Measurements from ENCODE around the gene E2F7.
"Not testable (repeated sequence)": the region's sequence is repeated elsewhere in the genome, so short reads cannot be mapped to it uniquely, and the experiment has no call there.

The E2F7 gene, protein sequence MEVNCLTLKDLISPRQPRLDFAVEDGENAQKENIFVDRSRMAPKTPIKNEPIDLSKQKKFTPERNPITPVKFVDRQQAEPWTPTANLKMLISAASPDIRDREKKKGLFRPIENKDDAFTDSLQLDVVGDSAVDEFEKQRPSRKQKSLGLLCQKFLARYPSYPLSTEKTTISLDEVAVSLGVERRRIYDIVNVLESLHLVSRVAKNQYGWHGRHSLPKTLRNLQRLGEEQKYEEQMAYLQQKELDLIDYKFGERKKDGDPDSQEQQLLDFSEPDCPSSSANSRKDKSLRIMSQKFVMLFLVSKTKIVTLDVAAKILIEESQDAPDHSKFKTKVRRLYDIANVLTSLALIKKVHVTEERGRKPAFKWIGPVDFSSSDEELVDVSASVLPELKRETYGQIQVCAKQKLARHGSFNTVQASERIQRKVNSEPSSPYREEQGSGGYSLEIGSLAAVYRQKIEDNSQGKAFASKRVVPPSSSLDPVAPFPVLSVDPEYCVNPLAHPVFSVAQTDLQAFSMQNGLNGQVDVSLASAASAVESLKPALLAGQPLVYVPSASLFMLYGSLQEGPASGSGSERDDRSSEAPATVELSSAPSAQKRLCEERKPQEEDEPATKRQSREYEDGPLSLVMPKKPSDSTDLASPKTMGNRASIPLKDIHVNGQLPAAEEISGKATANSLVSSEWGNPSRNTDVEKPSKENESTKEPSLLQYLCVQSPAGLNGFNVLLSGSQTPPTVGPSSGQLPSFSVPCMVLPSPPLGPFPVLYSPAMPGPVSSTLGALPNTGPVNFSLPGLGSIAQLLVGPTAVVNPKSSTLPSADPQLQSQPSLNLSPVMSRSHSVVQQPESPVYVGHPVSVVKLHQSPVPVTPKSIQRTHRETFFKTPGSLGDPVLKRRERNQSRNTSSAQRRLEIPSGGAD

GRCh38 chr12:77065361-77066204 lies at the start of gene E2F7:
Gene E2F7, minus strand, starts transcription at chr12:77065569. Its CDS starts 934 bp downstream, at chr12:77064635.
- peak; percentile 100 for DNase-seq (ENCODE audit: low spot score)

GRCh38 chr12:77113971-77114370 lies 48.6 kb upstream of the E2F7 start:
- DNase-seq (ENCODE audit: low spot score) = no peak

GRCh38 chr12:77108707-77109106 lies 43.3 kb upstream of the E2F7 start:
- DNase-seq (ENCODE audit: low spot score) = no peak

DNA sequence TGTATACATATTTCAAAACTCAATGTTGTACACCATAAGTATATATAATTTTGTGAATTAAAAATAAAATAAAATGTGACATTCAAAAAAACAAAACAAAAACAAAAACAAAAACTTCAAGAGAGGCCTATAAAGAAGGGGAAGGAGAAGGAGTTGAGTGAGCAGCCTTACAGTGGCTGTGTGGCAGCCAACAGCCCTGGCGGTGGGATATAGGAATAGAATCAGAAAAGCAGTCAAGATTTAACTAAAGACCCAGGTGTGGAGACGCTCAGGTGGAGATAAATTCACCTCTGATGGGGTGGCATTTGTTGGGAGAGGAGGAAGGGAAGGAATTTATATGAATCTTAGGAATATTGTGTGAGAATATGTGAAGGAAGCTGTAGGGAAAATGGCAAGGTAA lies 41.8 kb upstream of the E2F7 start:
- no peak for DNase-seq (ENCODE audit: low spot score)

- no peak for DNase-seq (ENCODE audit: low spot score)
Observed at GRCh38 chr12:77104792-77105191, 39.4 kb upstream of the E2F7 start.

DNA sequence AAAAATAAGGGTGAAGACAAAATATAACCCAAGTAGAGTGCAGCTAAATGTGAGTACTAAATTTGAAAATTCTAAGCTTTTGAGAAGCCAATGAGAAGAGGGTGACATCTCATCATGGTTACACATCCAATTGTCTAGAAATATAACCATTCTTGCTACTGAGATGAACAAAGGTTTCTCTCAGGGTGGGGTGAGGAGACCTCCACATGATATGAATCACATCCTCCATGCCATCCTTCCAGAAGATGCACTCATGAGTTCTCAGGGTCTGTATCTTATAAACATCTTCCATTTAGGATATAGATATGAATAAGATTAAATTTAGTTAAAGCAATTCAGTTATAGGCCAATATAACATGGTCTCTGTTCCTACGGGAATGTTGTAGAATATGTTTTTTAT lies 38.9 kb upstream of the E2F7 start:
- DNase-seq (ENCODE audit: low spot score) = no peak

- DNase-seq (ENCODE audit: low spot score) = no peak
Observed at GRCh38 chr12:77102691-77103090, 37.3 kb upstream of the E2F7 start.

DNA sequence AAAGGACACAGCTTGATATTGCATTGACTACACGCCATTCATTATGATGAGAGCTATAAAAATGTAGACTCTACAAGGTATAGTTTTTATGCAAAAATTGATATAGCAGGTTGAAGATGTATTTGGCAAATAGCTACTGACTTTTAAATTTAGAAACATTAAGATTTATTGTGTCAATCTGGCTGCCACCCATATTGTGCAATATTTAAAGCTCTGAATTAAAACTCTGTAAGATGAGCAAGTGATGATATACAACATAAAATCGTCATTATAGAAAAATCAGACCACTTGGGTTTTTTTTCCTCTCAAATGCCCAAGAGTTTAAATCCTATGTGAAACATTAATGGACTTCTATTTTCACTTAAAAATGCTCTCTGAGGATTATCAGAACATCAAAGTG lies 36.8 kb upstream of the E2F7 start:
- DNase-seq (ENCODE audit: low spot score) = no peak

- DNase-seq (ENCODE audit: low spot score) = no peak
Observed at GRCh38 chr12:77099799-77100198, 34.4 kb upstream of the E2F7 start.

- no peak for DNase-seq (ENCODE audit: low spot score)
Observed at GRCh38 chr12:77097846-77098245, 32.5 kb upstream of the E2F7 start.

DNA sequence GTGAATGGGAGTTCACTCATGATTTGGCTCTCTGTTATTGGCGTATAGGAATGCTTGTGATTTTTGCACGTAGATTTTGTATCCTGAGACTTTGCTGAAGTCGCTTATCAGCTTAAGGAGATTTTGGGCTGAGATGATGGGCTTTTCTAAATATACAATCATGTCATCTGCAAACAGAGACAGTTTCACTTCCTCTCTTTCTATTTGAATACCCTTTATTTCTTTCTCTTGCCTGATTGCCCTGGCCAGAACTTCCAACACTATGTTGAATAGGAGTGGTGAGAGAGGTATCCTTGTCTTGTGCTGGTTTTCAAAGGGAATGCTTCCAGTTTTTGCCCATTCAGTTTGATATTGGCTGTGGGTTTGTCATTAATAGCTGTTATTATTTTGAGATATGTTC lies 26.9 kb upstream of the E2F7 start:
- not testable (repeated sequence) for DNase-seq (ENCODE audit: low spot score)

DNA sequence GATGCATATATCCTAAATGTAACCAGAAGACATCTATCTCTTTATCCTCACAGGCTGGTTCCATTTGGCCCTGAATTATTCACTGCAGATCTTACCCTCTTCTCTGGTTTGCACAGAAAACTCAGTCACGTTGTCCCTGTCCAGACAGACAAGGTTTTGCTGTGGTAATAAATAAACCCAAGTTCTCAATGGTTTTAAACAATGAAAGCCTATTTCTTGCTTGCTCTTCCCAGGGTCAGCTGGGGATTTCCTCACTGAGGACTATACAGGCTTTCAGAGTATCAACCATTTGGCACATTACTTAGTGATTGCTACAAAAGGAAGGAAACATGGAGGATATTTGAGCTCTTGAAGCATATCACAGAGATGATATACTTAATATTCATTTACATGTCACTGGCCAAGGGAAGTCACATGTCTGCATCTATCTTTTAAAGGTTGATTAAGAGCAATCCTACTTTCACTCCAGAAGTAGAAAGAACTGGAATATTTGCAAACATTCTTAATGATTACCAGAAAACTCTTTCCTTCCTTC lies 24.4 kb upstream of the E2F7 start:
- no peak for DNase-seq (ENCODE audit: low spot score)

- no peak for DNase-seq (ENCODE audit: low spot score)
Observed at GRCh38 chr12:77087427-77087826, 22.1 kb upstream of the E2F7 start.

DNA sequence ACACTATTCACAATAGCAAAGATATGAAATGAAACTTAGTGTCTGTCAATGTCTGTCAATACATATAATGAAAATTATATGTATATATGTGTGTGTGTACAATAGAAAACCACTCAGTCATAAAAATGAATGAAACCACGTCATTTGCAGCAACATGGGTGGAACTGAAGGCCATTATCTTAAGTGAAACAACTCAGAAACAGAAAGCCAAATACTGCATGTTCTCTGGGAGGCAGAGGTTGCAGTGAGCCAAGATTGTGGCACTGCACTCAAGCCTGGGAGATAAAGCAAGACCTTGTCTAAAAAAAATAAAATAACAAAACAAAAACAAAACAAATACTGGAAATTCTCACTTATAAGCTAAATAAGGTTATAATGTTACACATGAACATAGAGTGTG lies 16.7 kb upstream of the E2F7 start:
- DNase-seq (ENCODE audit: low spot score) = no peak

DNA sequence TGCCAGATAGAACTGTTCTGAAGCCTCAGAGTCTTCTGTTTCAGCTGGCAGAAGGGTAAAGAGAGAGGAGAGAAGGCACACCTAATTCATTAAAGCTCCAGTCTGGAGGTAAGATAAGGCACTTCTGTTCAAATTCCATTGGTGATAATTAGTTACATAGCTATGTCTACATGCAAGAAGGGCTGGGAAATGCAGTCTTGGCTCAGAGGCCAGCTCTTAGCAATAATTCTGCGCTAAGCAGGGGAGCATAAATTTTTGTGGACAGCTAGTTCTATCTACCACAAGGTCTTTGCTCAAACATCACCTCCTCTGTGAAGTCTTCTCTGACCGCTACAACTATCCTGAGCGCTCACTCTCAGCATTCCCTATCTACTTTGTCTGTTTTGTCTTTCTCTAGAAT lies 14.3 kb upstream of the E2F7 start:
- DNase-seq (ENCODE audit: low spot score) = no peak

GRCh38 chr12:77078231-77078630 lies 12.9 kb upstream of the E2F7 start:
- DNase-seq (ENCODE audit: low spot score) = no peak

- no peak for DNase-seq (ENCODE audit: low spot score)
Observed at GRCh38 chr12:77076886-77077285, 11.5 kb upstream of the E2F7 start.

GRCh38 chr12:77073894-77074293 lies 8.5 kb upstream of the E2F7 start:
- not testable (repeated sequence) for DNase-seq (ENCODE audit: low spot score)

DNA sequence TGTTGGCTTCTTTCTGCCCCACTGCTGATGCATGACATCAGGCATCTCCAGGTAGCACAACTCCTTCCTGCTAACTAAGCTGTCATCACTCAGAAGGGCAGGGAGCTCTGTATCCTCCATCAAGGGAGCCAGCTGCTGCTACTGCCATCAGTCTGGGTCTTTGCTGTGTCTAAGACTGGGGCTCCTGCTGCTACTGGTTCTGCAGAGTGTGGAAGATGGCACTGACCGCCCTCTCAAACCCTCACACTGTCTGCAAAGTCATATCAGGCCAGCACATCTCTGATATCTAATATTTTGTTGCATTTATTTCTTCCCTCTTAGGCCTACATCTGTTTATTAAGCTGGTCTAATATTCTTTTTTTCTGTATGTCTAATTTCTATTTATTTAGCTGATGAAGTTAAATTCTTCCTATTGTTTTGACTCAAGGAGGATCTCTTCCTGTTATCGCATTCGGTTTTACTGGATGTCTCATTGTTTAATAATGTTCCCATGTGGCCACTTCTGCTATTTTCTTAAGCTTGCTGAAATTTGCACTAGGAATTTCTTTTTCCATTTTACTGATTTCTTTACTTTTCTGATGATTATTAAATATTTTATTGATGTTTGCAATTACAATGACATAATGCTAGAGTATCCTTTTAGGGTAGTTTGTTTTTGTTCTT lies 7.6 kb upstream of the E2F7 start:
- no peak for DNase-seq (ENCODE audit: low spot score)

DNA sequence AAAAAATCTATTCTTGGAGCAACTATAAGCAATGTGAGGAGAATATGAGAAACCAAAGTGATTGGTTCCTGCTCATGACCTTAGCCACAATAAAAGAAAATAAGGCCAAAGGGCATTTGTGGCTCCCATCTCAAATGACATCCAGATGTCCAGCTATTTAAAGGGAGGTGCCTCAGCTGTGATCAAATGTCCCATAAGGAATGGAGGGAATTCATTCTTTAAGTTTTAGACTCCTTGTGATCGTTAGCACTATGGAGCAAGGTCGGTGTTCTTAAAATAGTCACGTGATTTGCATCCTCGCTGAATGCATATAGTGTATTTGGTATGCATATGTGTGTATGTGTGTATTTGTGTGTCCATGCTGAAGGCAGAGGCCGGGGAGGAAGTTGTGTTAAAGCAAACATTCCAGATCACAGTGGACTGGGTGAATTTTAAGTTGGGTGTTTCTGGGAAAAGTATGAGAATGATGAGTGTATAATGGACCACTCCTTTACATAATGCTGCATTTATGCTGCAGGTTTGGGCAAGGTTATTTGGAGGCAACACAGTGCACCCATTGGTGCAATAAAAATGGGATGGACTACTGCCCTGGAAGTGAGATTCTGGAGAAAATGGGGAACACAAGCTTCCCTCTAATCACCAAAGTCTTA lies 5.6 kb upstream of the E2F7 start:
- DNase-seq (ENCODE audit: low spot score) = no peak

GRCh38 chr12:77070382-77070781 lies 5.0 kb upstream of the E2F7 start:
- DNase-seq (ENCODE audit: low spot score) = no peak

All from ecto neural progenitor cell (in vitro differentiated cells).